Gastrocnemius medialis (tissue), 4 donors: ENCODE results near the gene CLNK.

Source experiments
- POLR2A ChIP-seq, 2 donors: fragments of 450-650 bp; IDR thresholded peaks; one replicate each; pipeline ENCODE4 v1.6.1; 2017; ENCODE audit warnings: antibody characterized with exemption in 2 of 2, mild to moderate bottlenecking in 2 of 2, moderate library complexity in 2 of 2
- TF ChIP-seq, protein P1 (sequence below), 5 experiments: fragments of 450-650 bp in 3 of 5; fragments of 200-600 bp in 2 of 5; sonication (generic) in 2 of 5; IDR thresholded peaks in 4 of 5; conservative IDR thresholded peaks in 1 of 5; 1 replicate in 4 of 5; 2 replicates in 1 of 5; pipeline ENCODE4 v1.5.1; 2016 to 2019; ENCODE audit warnings: antibody characterized with exemption in 5 of 5, mild to moderate bottlenecking in 3 of 5, moderate library complexity in 3 of 5

- TF ChIP-seq, protein P1, sequence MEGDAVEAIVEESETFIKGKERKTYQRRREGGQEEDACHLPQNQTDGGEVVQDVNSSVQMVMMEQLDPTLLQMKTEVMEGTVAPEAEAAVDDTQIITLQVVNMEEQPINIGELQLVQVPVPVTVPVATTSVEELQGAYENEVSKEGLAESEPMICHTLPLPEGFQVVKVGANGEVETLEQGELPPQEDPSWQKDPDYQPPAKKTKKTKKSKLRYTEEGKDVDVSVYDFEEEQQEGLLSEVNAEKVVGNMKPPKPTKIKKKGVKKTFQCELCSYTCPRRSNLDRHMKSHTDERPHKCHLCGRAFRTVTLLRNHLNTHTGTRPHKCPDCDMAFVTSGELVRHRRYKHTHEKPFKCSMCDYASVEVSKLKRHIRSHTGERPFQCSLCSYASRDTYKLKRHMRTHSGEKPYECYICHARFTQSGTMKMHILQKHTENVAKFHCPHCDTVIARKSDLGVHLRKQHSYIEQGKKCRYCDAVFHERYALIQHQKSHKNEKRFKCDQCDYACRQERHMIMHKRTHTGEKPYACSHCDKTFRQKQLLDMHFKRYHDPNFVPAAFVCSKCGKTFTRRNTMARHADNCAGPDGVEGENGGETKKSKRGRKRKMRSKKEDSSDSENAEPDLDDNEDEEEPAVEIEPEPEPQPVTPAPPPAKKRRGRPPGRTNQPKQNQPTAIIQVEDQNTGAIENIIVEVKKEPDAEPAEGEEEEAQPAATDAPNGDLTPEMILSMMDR (IDR thresholded peaks at IDR 0.05 in 4 of 5, conservative IDR thresholded peaks at IDR 0.05 in 1 of 5): no peak
- no peak for TF ChIP-seq POLR2A (IDR thresholded peaks at IDR 0.05)
These were observed 21.6 kb downstream of the CLNK start for GRCh38 chr4:10662937-10663336.
